H1 (cell line): ENCODE measurements around the gene PRKCD. TPM values are rescaled to one million over a fixed set of nuclear protein-coding genes. Genes with fewer than 3 reads are reported as not detected.

ENCODE experiments used
- CBX8 ChIP-seq: fragments of 300-800, 300-1000 bp; sonication (generic); IDR thresholded peaks from 2 replicates; pipeline ENCODE4 v1.7.1; 2016; ENCODE audit warnings: low read depth, low read length, borderline replicate concordance
- CTBP2 ChIP-seq: IDR thresholded peaks from 2 replicates; pipeline ENCODE4 v1.7.0; 2011; ENCODE audit warnings: borderline replicate concordance, mild to moderate bottlenecking, moderate library complexity, mixed read lengths, low read length; ENCODE audit not compliant: insufficient read depth, insufficient read length
- GTF2F1 ChIP-seq: IDR thresholded peaks from 2 replicates; pipeline ENCODE4 v1.6.1; 2012; ENCODE audit warnings: low read depth, low read length, improper control_type of control experiment, borderline replicate concordance
- RFX5 ChIP-seq: IDR thresholded peaks from 2 replicates; pipeline ENCODE4 v1.6.1; 2011; ENCODE audit warnings: low read depth, low read length, improper control_type of control experiment, borderline replicate concordance
- SIRT6 ChIP-seq: IDR thresholded peaks from one replicate; pipeline ENCODE4 v1.7.1; 2012; ENCODE audit warnings: low read length, inconsistent platforms
- SIX5 ChIP-seq: IDR thresholded peaks from 2 replicates; pipeline ENCODE4 v1.6.1; 2011; ENCODE audit warnings: mild to moderate bottlenecking, low read depth, low read length
- YY1 ChIP-seq: IDR thresholded peaks from 2 replicates; pipeline ENCODE4 v1.6.1; 2011; ENCODE audit warnings: low read depth, mild to moderate bottlenecking, low read length
- polyA plus RNA-seq, 7 experiments: library from polyadenylated mRNA; depleted of rRNA in 3 of 7; stranded (reverse) in 5 of 7; unstranded in 2 of 7; fragments of >200 nt in 5 of 7; fragments of 200-250 nt in 2 of 7; gene quantifications; 1 replicate in 5 of 7; 2 replicates in 1 of 7; 4 replicates in 1 of 7; pipeline versions ENCODE4 v1.2.1 to v1.2.3, GENCODE V29; 2011 to 2013; ENCODE audit warnings: missing spikeins in 2 of 7, mixed read lengths in 2 of 7
- total RNA-seq: library from RNA; stranded (reverse); fragmentation: NEBNext Ultra II Directional; extraction: Animal tissue kit (Norgen Biotek cat#: 25700); gene quantifications from 2 replicates; pipeline ENCODE4 v1.2.1, GENCODE V29; 2021

Gene PRKCD
- total and polyA plus RNA-seq, 2 of the 8 experiments (the other 6 are each of a cell fraction or from before 2014, with no cell fraction given) = 22.6 to 23.9 TPM

DNA sequence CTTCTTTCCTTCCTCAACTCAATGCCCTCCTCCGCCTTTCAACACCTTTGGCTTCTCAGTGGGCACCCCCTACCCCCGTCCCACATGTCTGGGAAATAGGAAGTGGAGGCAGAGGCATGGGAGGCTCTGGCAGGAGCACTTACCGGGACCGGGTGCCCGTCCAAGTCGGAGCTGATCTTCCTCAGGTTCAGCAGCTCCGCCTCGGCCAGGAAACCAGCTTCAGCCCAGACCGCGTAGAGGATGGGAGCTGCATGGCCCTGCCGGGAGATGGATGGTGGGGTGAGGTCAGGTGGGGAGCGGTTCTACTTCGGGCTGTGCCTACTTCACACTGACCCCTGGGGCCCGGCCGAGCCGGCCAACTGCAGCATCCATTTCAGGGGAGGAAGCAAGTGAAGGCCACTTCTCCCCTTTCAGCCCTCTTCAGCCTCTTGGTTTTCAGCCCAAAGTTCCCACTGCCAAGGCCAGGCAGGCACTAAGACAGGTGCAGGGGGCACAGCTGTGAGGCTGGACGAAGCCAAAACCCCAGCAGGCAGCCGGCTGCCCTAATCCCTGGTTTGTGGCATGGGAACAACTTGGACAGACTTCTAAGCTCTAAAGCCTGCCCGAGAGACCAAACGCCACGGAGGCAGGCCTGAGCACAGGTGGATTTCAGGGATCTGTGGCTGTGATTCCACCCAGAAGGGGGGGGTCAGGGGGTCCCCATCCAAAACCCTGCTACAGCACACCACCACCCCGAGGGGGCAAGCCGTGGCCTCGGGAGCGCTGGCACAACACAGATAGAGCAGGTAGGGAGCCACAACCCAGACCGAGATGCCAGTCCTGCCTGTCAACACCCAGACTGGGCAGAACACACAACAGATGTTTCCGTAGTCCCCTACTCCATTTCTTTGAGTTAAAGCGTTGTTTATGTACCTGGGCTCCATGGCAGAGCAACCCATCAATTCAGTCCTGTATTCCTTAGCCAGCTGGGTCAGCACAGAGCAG, 80.3 kb downstream of the PRKCD start (continued):
- TF ChIP-seq SIRT6 = no peak
- TF ChIP-seq CBX8 = no peak
- no peak for TF ChIP-seq CTBP2
- TF ChIP-seq RFX5 = no peak
- TF ChIP-seq YY1 = no peak
- no peak for TF ChIP-seq SIX5
- TF ChIP-seq GTF2F1 = no peak
